Breast epithelium (tissue), 4 donors: Measurements from ENCODE around the gene PCDHGA1. TPM values are rescaled to one million over a fixed set of nuclear protein-coding genes. Genes with fewer than 3 reads are reported as not detected.
A peak's percentile ranks its signal among the peaks of the same experiment; 100 is the strongest.
"Not testable (repeated sequence)": the region's sequence is repeated elsewhere in the genome, so short reads cannot be mapped to it uniquely, and the experiment has no call there.

Experiments used
- DNase-seq, 2 donors: peaks; one replicate each; pipeline ENCODE4 v3.0.0-alpha.2; 2019; ENCODE audit warnings: low spot score in 2 of 2
- H3K27ac ChIP-seq, 2 donors: fragments of 200-600 bp; sonication (generic) in 1 of 2; one replicate each; pipeline ENCODE4 v1.5.1; 2016 to 2019; ENCODE audit warnings: mild to moderate bottlenecking in 1 of 2
- H3K27me3 ChIP-seq, 2 donors: fragments of 200-600 bp; sonication (generic) in 1 of 2; one replicate each; pipeline versions ENCODE4 v1.5.1 to v1.6.0; 2017 to 2019; ENCODE audit warnings: control low read depth in 1 of 2, mild to moderate bottlenecking in 1 of 2
- H3K36me3 ChIP-seq: fragments of 200-600 bp; one replicate; pipeline ENCODE4 v1.5.1; 2019
- H3K4me1 ChIP-seq, 2 donors: fragments of 200-600 bp; sonication (generic); one replicate each; pipeline ENCODE4 v1.5.1; 2016 to 2019; ENCODE audit warnings: control low read depth in 1 of 2
- H3K4me3 ChIP-seq, 3 donors: fragments of 200-600 bp; sonication (generic); 1 replicate in 2 of 3; 2 replicates in 1 of 3; pipeline ENCODE4 v1.5.1; 2016 to 2019; ENCODE audit warnings: mild to moderate bottlenecking in 3 of 3, moderate library complexity in 2 of 3
- H3K9me3 ChIP-seq, 2 donors: fragments of 200-600 bp; sonication (generic) in 1 of 2; one replicate each; pipeline ENCODE4 v1.5.1; 2016 to 2019; ENCODE audit warnings: control low read depth in 1 of 2
- POLR2A ChIP-seq: fragments of 450-650 bp; IDR thresholded peaks from one replicate; pipeline ENCODE4 v1.6.1; 2016; ENCODE audit warnings: antibody characterized with exemption, mild to moderate bottlenecking, moderate library complexity
- POLR2AphosphoS5 ChIP-seq, 3 donors: sonication (generic); formaldehyde crosslinking; IDR thresholded peaks; one replicate each; pipeline ENCODE4 v1.6.1; 2017; ENCODE audit warnings: antibody characterized with exemption in 3 of 3
- intact Hi-C: fragments of 100-400 bp; cut with DNase I; formaldehyde crosslinking; loops from one replicate; pipeline ENCODE4 v1.15.1; 2023; ENCODE audit warnings: low total_unique reads
- total RNA-seq, 3 donors: library from RNA; depleted of rRNA; stranded (reverse); fragments of >200 nt; gene quantifications; one replicate each; pipeline ENCODE4 v1.1.0, GENCODE V29; 2016
- TF ChIP-seq, protein P1 (sequence below), 3 donors: fragments of 450-650 bp; IDR thresholded peaks; one replicate each; pipeline ENCODE4 v1.5.1; 2016 to 2017; ENCODE audit warnings: antibody characterized with exemption in 3 of 3, mild to moderate bottlenecking in 3 of 3, moderate library complexity in 3 of 3

The PCDHGA1 gene
- total RNA-seq, 3 donors from 2014 or later = 0.80 to 1.3 (median 1.2) TPM

DNA sequence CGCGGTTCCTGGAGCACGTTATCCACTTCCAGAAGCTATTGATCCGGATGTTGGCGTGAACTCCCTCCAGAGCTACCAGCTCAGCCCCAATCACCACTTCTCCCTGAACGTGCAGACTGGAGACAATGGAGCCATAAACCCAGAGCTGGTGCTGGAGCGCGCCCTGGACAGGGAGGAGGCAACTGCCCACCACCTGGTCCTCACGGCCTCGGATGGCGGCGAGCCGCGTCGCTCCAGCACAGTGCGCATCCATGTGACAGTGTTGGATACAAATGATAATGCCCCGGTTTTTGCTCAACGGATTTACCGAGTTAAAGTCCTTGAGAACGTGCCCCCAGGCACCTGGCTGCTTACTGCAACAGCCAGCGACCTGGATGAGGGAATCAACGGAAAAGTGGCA lies 73.1 kb downstream of the PCDHGA1 start:
- no peaks in the 10 kb centered on the region for H3K27me3 ChIP-seq
- no peaks in the 10 kb centered on the region for H3K36me3 ChIP-seq
- no peaks in the 10 kb centered on the region for H3K4me1 ChIP-seq
- DNase-seq = no peak
- no peak overlapping the region for H3K27ac ChIP-seq
- H3K9me3 ChIP-seq = peaks cover 79 to 100% of the 10 kb centered on the region in 2 donors
- intact Hi-C loops = loop anchor here (5.0 kb wide), 1 partner anchor 124 kb away; no protein-coding TSS in a partner anchor
- peak overlapping the region; percentile 27 to 57 (median 35) for H3K4me3 ChIP-seq
- TF ChIP-seq POLR2AphosphoS5 (IDR thresholded peaks at IDR 0.05) (no peak), POLR2A (no peak)
- TF ChIP-seq, protein P1, sequence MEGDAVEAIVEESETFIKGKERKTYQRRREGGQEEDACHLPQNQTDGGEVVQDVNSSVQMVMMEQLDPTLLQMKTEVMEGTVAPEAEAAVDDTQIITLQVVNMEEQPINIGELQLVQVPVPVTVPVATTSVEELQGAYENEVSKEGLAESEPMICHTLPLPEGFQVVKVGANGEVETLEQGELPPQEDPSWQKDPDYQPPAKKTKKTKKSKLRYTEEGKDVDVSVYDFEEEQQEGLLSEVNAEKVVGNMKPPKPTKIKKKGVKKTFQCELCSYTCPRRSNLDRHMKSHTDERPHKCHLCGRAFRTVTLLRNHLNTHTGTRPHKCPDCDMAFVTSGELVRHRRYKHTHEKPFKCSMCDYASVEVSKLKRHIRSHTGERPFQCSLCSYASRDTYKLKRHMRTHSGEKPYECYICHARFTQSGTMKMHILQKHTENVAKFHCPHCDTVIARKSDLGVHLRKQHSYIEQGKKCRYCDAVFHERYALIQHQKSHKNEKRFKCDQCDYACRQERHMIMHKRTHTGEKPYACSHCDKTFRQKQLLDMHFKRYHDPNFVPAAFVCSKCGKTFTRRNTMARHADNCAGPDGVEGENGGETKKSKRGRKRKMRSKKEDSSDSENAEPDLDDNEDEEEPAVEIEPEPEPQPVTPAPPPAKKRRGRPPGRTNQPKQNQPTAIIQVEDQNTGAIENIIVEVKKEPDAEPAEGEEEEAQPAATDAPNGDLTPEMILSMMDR (IDR thresholded peaks at IDR 0.05) = no peak

GRCh38 chr5:141407790-141408505 lies 77.6 kb downstream of the PCDHGA1 start, which contains the start of gene PCDHGB6:
Gene PCDHGB6, plus strand, starts transcription at chr5:141408021. Its CDS starts 182 bp downstream, at chr5:141408203.
- H3K27me3 ChIP-seq, H3K27ac ChIP-seq, H3K36me3 ChIP-seq, intact Hi-C loops, DNase-seq, H3K4me1 ChIP-seq: not testable (repeated sequence)
- TF ChIP-seq, protein P1 (IDR thresholded peaks at IDR 0.05) = peak in 2 of 3 donors; percentile 20 to 29
- Histone ChIP-seq H3K9me3 (peaks cover 79 to 100% of the 10 kb centered on the region in 2 donors), H3K4me3 (peak within 1 kb of the TSS; percentile 20 to 58 (median 23))

GRCh38 chr5:141409598-141410306 lies 79.4 kb downstream of the PCDHGA1 start:
- H3K9me3 ChIP-seq = peaks cover 79 to 100% of the 10 kb centered on the region in 2 donors
- H3K27me3 ChIP-seq = no peaks in the 10 kb centered on the region
- H3K4me1 ChIP-seq = no peaks in the 10 kb centered on the region
- peak overlapping the region in 1 of 3 donors; percentile 3 for H3K4me3 ChIP-seq
- intact Hi-C loops = loop anchor here (1.0 kb wide), 1 partner anchor 9 kb away; no protein-coding TSS in a partner anchor
- H3K27ac ChIP-seq = no peak overlapping the region
- TF ChIP-seq POLR2AphosphoS5 (IDR thresholded peaks at IDR 0.05) (no peak), POLR2A (no peak)
- TF ChIP-seq, protein P1 (IDR thresholded peaks at IDR 0.05) = no peak
- H3K36me3 ChIP-seq = no peaks in the 10 kb centered on the region
- DNase-seq = no peak

- DNase-seq = no peak
- Histone ChIP-seq H3K27ac (no peak overlapping the region), H3K4me3 (peak overlapping the region in 1 of 3 donors; percentile 18), H3K4me1 (no peaks in the 10 kb centered on the region), H3K9me3 (peaks cover 72 to 99% of the 10 kb centered on the region in 2 donors), H3K27me3 (no peaks in the 10 kb centered on the region), H3K36me3 (no peaks in the 10 kb centered on the region)
- intact Hi-C loops = no loop called here
- TF ChIP-seq POLR2A = no peak
- TF ChIP-seq POLR2AphosphoS5 (IDR thresholded peaks at IDR 0.05) = no peak
- TF ChIP-seq, protein P1 (IDR thresholded peaks at IDR 0.05) = no peak
Measured at GRCh38 chr5:141411575-141411974, 81.3 kb downstream of the PCDHGA1 start.
